ENCODE results near the gene UBE3B.
A peak's percentile ranks its signal among the peaks of the same experiment; 100 is the strongest.
"Not testable (repeated sequence)": the region's sequence is repeated elsewhere in the genome, so short reads cannot be mapped to it uniquely, and the experiment has no call there.

UBE3B gene
- long read RNA-seq, full-length matches to known transcripts, result 2 of 37 reads
- long read RNA-seq, partial matches to known transcripts, result 18 of 37 reads
- long read RNA-seq, other reads (novel, unspliced or antisense), result 17 of 37 reads

DNA sequence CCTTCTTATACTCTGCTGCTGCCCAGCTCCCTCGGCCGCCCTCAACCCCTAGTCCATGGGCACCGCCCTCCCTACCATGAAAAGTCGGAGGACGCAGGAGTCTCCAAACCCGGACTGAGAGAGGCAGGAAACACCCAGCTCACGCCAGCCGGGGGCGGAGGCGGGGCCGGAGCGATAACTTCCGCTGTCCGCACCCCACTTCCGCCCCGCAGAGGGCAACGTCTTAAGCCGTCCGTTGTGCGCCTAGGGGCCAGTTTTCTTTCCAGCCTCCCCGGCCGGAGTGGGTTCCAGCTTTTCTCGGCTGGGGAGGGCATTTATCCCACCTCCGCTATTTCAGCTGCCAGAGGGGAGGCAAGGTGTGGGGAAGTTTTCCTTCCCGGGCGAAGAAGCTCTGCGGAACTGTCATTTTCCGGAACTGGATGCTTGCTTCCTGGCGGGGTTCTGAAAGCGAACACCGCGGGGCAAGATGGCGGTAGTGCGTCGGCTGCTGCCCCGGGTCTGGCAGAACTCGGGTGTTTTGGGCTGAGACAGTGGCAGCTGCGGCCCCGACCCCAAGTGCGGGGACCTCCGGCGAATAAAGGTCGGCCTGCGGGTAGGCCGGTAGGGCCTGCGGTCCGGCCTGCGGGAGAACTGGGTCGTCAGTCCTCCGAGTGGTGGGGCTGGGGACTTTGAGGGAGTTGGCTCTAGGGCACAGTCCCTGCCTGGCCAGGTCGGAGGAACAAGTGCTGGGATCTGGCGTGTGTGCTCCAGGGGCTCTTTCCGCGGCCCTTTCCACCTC lies at the start of gene UBE3B, which contains the start of gene KCTD10:
UBE3B (plus strand) TSS at position 450 of the 778 bp plus-strand sequence. CDS start 5,918 bp downstream, outside the sequence.
KCTD10 (minus strand) TSS at position 116 of the 778 bp plus-strand sequence; CDS start at position 78, 38 bp downstream.
- DNase-seq (ENCODE audit: low read depth in 1 of 2, low spot score in 1 of 2), result peak; percentile 77 to 86
- TF ChIP-seq REST (IDR thresholded peaks at IDR 0.05; ENCODE audit: insufficient replicate concordance, low read depth) (peak; percentile 79), GABPA (IDR thresholded peaks at IDR 0.05; ENCODE audit: low read depth) (peak; percentile 97), POLR2AphosphoS5 (IDR thresholded peaks at IDR 0.05; ENCODE audit: low read depth) (peak; percentile 78; the same call in 1 of the 2 replicates)
- TF ChIP-seq, protein P1, sequence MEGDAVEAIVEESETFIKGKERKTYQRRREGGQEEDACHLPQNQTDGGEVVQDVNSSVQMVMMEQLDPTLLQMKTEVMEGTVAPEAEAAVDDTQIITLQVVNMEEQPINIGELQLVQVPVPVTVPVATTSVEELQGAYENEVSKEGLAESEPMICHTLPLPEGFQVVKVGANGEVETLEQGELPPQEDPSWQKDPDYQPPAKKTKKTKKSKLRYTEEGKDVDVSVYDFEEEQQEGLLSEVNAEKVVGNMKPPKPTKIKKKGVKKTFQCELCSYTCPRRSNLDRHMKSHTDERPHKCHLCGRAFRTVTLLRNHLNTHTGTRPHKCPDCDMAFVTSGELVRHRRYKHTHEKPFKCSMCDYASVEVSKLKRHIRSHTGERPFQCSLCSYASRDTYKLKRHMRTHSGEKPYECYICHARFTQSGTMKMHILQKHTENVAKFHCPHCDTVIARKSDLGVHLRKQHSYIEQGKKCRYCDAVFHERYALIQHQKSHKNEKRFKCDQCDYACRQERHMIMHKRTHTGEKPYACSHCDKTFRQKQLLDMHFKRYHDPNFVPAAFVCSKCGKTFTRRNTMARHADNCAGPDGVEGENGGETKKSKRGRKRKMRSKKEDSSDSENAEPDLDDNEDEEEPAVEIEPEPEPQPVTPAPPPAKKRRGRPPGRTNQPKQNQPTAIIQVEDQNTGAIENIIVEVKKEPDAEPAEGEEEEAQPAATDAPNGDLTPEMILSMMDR (IDR thresholded peaks at IDR 0.05; ENCODE audit: insufficient read depth, low read length), result no peak
- Histone ChIP-seq H3K27ac (replicated peaks) (peak within 1 kb of the TSS; percentile 99), H3K4me3 (replicated peaks; ENCODE audit: insufficient read depth, low read length) (peak within 1 kb of the TSS; percentile 99), H3K27me3 (ENCODE audit: insufficient read depth, poor library complexity, severe bottlenecking) (no peaks in the 10 kb centered on the region)

DNA sequence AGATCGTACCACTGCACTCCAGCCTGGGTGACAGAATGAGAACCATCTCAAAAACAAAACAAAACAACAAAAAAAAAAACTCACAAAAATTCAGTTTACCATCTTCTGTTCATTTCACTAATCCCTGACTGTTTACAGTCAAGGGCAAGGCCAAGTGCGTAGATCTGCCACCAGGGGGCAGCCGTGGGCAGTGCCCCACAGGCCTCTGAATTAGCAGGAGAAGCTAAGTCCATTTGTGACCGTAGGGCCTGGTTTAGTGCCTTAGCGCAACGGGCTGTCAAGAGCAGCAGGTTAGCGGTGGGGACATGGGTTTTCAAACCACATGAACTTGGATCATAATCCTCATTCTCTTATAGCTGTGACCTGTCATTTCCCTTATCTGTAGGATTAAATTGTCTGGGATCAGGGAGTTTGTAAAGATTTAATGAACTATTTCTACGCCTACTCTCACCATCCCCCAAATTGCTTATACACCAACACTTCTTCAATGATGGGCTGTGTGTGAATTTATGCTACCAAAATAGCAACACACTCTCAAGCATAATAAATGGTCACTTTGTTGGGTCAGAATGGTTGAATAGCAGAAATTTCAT lies 49.3 kb upstream of the UBE3B start:
- DNase-seq (ENCODE audit: low read depth in 1 of 2, low spot score in 1 of 2), result peak; percentile 50 to 76
- TF ChIP-seq, protein P1 (IDR thresholded peaks at IDR 0.05; ENCODE audit: insufficient read depth, low read length), result peak; percentile 96
- TF ChIP-seq POLR2AphosphoS5 (IDR thresholded peaks at IDR 0.05; ENCODE audit: low read depth) (no peak), GABPA (IDR thresholded peaks at IDR 0.05; ENCODE audit: low read depth) (no peak), SPI1 (IDR thresholded peaks at IDR 0.05; ENCODE audit: borderline replicate concordance, low read depth) (no peak)
- Histone ChIP-seq H3K27ac (replicated peaks) (no peak overlapping the region), H3K27me3 (ENCODE audit: insufficient read depth, poor library complexity, severe bottlenecking) (no peaks in the 10 kb centered on the region), H3K4me3 (replicated peaks; ENCODE audit: insufficient read depth, low read length) (no peak overlapping the region)

GRCh38 chr12:109428804-109429203 lies 48.6 kb upstream of the UBE3B start:
- not testable (repeated sequence) for H3K4me3 ChIP-seq (replicated peaks; ENCODE audit: insufficient read depth, low read length); DNase-seq (ENCODE audit: low read depth in 1 of 2, low spot score in 1 of 2); H3K27me3 ChIP-seq (ENCODE audit: insufficient read depth, poor library complexity, severe bottlenecking); H3K27ac ChIP-seq (replicated peaks)

- TF ChIP-seq GABPA (IDR thresholded peaks at IDR 0.05; ENCODE audit: low read depth) (no peak), SPI1 (IDR thresholded peaks at IDR 0.05; ENCODE audit: borderline replicate concordance, low read depth) (no peak), POLR2AphosphoS5 (IDR thresholded peaks at IDR 0.05; ENCODE audit: low read depth) (no peak), REST (IDR thresholded peaks at IDR 0.05; ENCODE audit: insufficient replicate concordance, low read depth) (no peak)
- TF ChIP-seq, protein P1 (IDR thresholded peaks at IDR 0.05; ENCODE audit: insufficient read depth, low read length), result no peak
- no peak for DNase-seq (ENCODE audit: low read depth in 1 of 2, low spot score in 1 of 2)
- Histone ChIP-seq H3K4me3 (replicated peaks; ENCODE audit: insufficient read depth, low read length) (no peak overlapping the region), H3K27me3 (ENCODE audit: insufficient read depth, poor library complexity, severe bottlenecking) (no peaks in the 10 kb centered on the region), H3K27ac (replicated peaks) (no peak overlapping the region)
Observed at GRCh38 chr12:109430244-109430643, 47.2 kb upstream of the UBE3B start.
